HCT116 (cell line): Measurements from ENCODE around the gene DUSP14. TPM values are rescaled to one million over a fixed set of nuclear protein-coding genes. Genes with fewer than 3 reads are reported as not detected.

Source experiments
- ATAC-seq: fragments of 200-7000 bp; cut with Tn5 transposase; 2 replicates; pipeline ENCODE4 v1.9.1; 2020; ENCODE audit warnings: mild to moderate bottlenecking, moderate library complexity
- BruUV-seq: library from RNA; stranded (reverse); fragments of 400-500 nt; replicated peaks from 2 replicates; lab custom pipeline; 2021; lab: Mats Ljungman, UMichigan
- CTCF ChIA-PET: fragments of 300-600 bp; sonication (Branson Sonifier 250); formaldehyde crosslinking; loops from one replicate; lab custom pipeline; 2021; ENCODE audit warnings: antibody characterized with exemption; lab: Charles Lee
- POLR2A ChIA-PET: fragments of 300-600, 350-600 bp; sonication (Branson Sonifier 250); formaldehyde crosslinking; loops from one replicate; lab custom pipeline; 2021; ENCODE audit warnings: antibody characterized with exemption; lab: Charles Lee
- RAD21 ChIA-PET, 2 experiments: fragments of 300-600 bp; sonication (Branson Sonifier 250); formaldehyde crosslinking; loops; one replicate each; lab custom pipeline; 2023; ENCODE audit warnings: low total read pairs in 2 of 2; ENCODE audit not compliant: uncharacterized antibody in 2 of 2, unreplicated experiment in 2 of 2, low non-redundant PET in 1 of 2; lab: Charles Lee
- DNase-seq: peaks from one replicate; pipeline ENCODE4 v3.0.0-alpha.2; 2010; ENCODE audit warnings: low read depth, low spot score
- H2AFZ ChIP-seq: fragments of 200-600 bp; shearing (Covaris generic), sonication (generic); 2 replicates; pipeline ENCODE4 v1.6.1; 2017; ENCODE audit warnings: low read depth, mixed run types, mixed read lengths, antibody characterized with exemption, low read length; ENCODE audit not compliant: poor library complexity, severe bottlenecking
- H3K27ac ChIP-seq: 2 replicates; pipeline ENCODE4 v1.5.1; 2012; ENCODE audit warnings: low read depth, low read length
- H3K27me3 ChIP-seq: fragments of 200-600 bp; sonication (generic); 2 replicates; pipeline ENCODE4 v1.6.1; 2016; ENCODE audit warnings: mixed run types, low read length, mixed read lengths; ENCODE audit not compliant: insufficient read depth
- H3K36me3 ChIP-seq, 2 experiments: fragments of 200-500 bp in 1 of 2; fragments of 200-600 bp in 1 of 2; sonication (Bioruptor generic) in 1 of 2; sonication (generic) in 1 of 2; 2 replicates each; pipeline versions ENCODE4 v1.5.1 to v1.6.1; 2014 to 2016; ENCODE audit warnings: low read length in 2 of 2, inconsistent platforms in 1 of 2, mixed read lengths in 1 of 2, mixed run types in 1 of 2; ENCODE audit not compliant: insufficient read depth in 2 of 2, control insufficient read depth in 1 of 2
- H3K4me1 ChIP-seq, 2 experiments: fragments of 200-600 bp in 1 of 2; sonication (generic) in 1 of 2; 2 replicates each; pipeline versions ENCODE4 v1.5.1 to v1.6.1; 2012 to 2017; ENCODE audit warnings: low read length in 2 of 2, inconsistent platforms in 1 of 2, mild to moderate bottlenecking in 1 of 2, mixed read lengths in 1 of 2, mixed run types in 1 of 2, moderate library complexity in 1 of 2; ENCODE audit not compliant: insufficient read depth in 2 of 2, control insufficient read depth in 1 of 2
- H3K4me2 ChIP-seq: fragments of 200-600 bp; sonication (generic); 2 replicates; pipeline ENCODE4 v1.6.1; 2017; ENCODE audit warnings: mixed run types, low read length, mixed read lengths
- H3K4me3 ChIP-seq, 2 experiments: fragments of 200-600 bp in 1 of 2; sonication (generic) in 1 of 2; replicated peaks in 1 of 2; 2 replicates each; pipeline ENCODE4 v1.5.1; 2011 to 2016; ENCODE audit warnings: low read length in 2 of 2, control low read depth in 1 of 2, low read depth in 1 of 2, mild to moderate bottlenecking in 1 of 2, mixed read lengths in 1 of 2, mixed run types in 1 of 2
- H3K79me2 ChIP-seq: fragments of 200-600 bp; sonication (generic); 2 replicates; pipeline ENCODE4 v1.6.1; 2017; ENCODE audit warnings: mild to moderate bottlenecking, mixed run types, low read length, moderate library complexity, mixed read lengths; ENCODE audit not compliant: insufficient read depth
- H3K9ac ChIP-seq: fragments of 200-600 bp; sonication (generic); 2 replicates; pipeline ENCODE4 v1.6.1; 2016; ENCODE audit warnings: low read length, mixed read lengths
- H3K9me2 ChIP-seq: fragments of 200-600 bp; sonication (generic), shearing (Covaris generic); 2 replicates; pipeline ENCODE4 v1.6.1; 2017; ENCODE audit warnings: mixed run types, mild to moderate bottlenecking, moderate library complexity; ENCODE audit not compliant: insufficient read depth
- H3K9me3 ChIP-seq, 2 experiments: fragments of 200-500 bp in 1 of 2; fragments of 200-600 bp in 1 of 2; sonication (Bioruptor generic) in 1 of 2; sonication (generic) in 1 of 2; 2 replicates each; pipeline ENCODE4 v1.6.1; 2014 to 2017; ENCODE audit warnings: low read length in 2 of 2, mixed read lengths in 2 of 2, inconsistent platforms in 1 of 2, low read depth in 1 of 2, mild to moderate bottlenecking in 1 of 2, mixed run types in 1 of 2, moderate library complexity in 1 of 2; ENCODE audit not compliant: control insufficient read depth in 1 of 2, insufficient read depth in 1 of 2
- H4K20me1 ChIP-seq: fragments of 200-600 bp; sonication (generic), shearing (Covaris generic); 2 replicates; pipeline ENCODE4 v1.6.1; 2017; ENCODE audit warnings: mixed run types, mild to moderate bottlenecking, moderate library complexity; ENCODE audit not compliant: insufficient read depth
- ATF3 ChIP-seq: IDR thresholded peaks from 2 replicates; pipeline ENCODE4 v1.6.1; 2012
- CBX3 ChIP-seq: IDR thresholded peaks from 2 replicates; pipeline ENCODE4 v1.6.1; 2012; ENCODE audit warnings: low read depth
- CEBPB ChIP-seq: IDR thresholded peaks from 2 replicates; pipeline ENCODE4 v1.6.1; 2012; ENCODE audit warnings: low read depth
- CTCF ChIP-seq, 3 experiments: fragments of 200-600 bp in 1 of 3; sonication (generic) in 1 of 3; IDR thresholded peaks in 2 of 3; conservative IDR thresholded peaks in 1 of 3; 2 replicates each; pipeline ENCODE4 v1.5.1; 2012 to 2017; ENCODE audit warnings: low read depth in 2 of 3, low read length in 2 of 3, antibody characterized with exemption in 1 of 3, borderline replicate concordance in 1 of 3, control low read depth in 1 of 3, mild to moderate bottlenecking in 1 of 3, mixed read lengths in 1 of 3, mixed run types in 1 of 3, moderate library complexity in 1 of 3; ENCODE audit not compliant: insufficient read depth in 1 of 3
- EGR1 ChIP-seq: IDR thresholded peaks from 2 replicates; pipeline ENCODE4 v1.6.1; 2012; ENCODE audit warnings: low read depth
- EZH2 ChIP-seq: fragments of 200-600 bp; sonication (generic); IDR thresholded peaks from 2 replicates; pipeline ENCODE4 v1.6.1; 2017; ENCODE audit warnings: antibody characterized with exemption, mixed run types
- EZH2phosphoT487 ChIP-seq: fragments of 200-600 bp; IDR thresholded peaks from 2 replicates; pipeline ENCODE4 v1.6.1; 2018; ENCODE audit warnings: antibody characterized with exemption, borderline replicate concordance
- FOSL1 ChIP-seq: IDR thresholded peaks from 2 replicates; pipeline ENCODE4 v1.6.1; 2012; ENCODE audit warnings: low read depth
- JUND ChIP-seq: IDR thresholded peaks from 2 replicates; pipeline ENCODE4 v1.6.1; 2012
- POLR2AphosphoS5 ChIP-seq: IDR thresholded peaks from 2 replicates; pipeline ENCODE4 v1.6.1; 2011; ENCODE audit warnings: mild to moderate bottlenecking, low read depth, low read length, moderate library complexity
- REST ChIP-seq: IDR thresholded peaks from 2 replicates; pipeline ENCODE4 v1.6.1; 2012; ENCODE audit warnings: low read depth
- SIN3A ChIP-seq: IDR thresholded peaks from 2 replicates; pipeline ENCODE4 v1.6.1; 2012; ENCODE audit warnings: low read depth
- SP1 ChIP-seq: IDR thresholded peaks from 2 replicates; pipeline ENCODE4 v1.6.1; 2012; ENCODE audit warnings: low read depth
- TCF7L2 ChIP-seq: IDR thresholded peaks from 2 replicates; pipeline ENCODE4 v1.7.0; 2011; ENCODE audit warnings: borderline replicate concordance, inconsistent platforms; ENCODE audit not compliant: insufficient read depth, insufficient read length; ENCODE audit errors: extremely low read depth
- YY1 ChIP-seq: IDR thresholded peaks from 2 replicates; pipeline ENCODE4 v1.6.1; 2011; ENCODE audit warnings: low read length, low read depth, moderate library complexity, mild to moderate bottlenecking; ENCODE audit not compliant: insufficient replicate concordance; ENCODE audit errors: extremely low read depth
- ZBTB33 ChIP-seq: IDR thresholded peaks from 2 replicates; pipeline ENCODE4 v1.6.1; 2011; ENCODE audit warnings: mild to moderate bottlenecking, low read length, moderate library complexity; ENCODE audit not compliant: insufficient replicate concordance; ENCODE audit errors: extremely low read depth
- intact Hi-C: fragments of 100-400 bp; cut with micrococcal nuclease; formaldehyde crosslinking; loops from 2 replicates; pipeline ENCODE4 v1.10.0; 2022
- total RNA-seq: library from RNA; stranded (reverse); gene quantifications from one replicate; pipeline ENCODE4 v1.2.1, GENCODE V29; 2021; ENCODE audit not compliant: unreplicated experiment

DUSP14 gene
- total RNA-seq, 1 experiment from 2014 or later, result 27.6 TPM

- no TSS peak for BruUV-seq
- H3K9ac ChIP-seq, result peak overlapping the region; percentile 21; the same call in 1 of the 2 replicates
- peak; percentile 50 for DNase-seq
- ChIA-PET CTCF (interaction anchor here (1.2 kb wide), 1 partner anchor 9 kb away, joined by 7 read pairs; no protein-coding TSS in a partner anchor), POLR2A (no interaction called here)
- peaks cover 34 to 37% of the 10 kb centered on the region in 2 experiments for H3K4me1 ChIP-seq
- no peaks in the 10 kb centered on the region for H3K9me3 ChIP-seq
- no peaks in the 10 kb centered on the region for H4K20me1 ChIP-seq
- ATAC-seq, result peak; percentile 86
- no peaks in the 10 kb centered on the region for H3K79me2 ChIP-seq
- H2AFZ ChIP-seq, result no peak overlapping the region
- intact Hi-C loops, result no loop called here
- H3K4me2 ChIP-seq, result peak overlapping the region; percentile 63
- H3K27ac ChIP-seq, result peak overlapping the region; percentile 45; the same call in 1 of the 2 replicates
- H3K27me3 ChIP-seq, result no peaks in the 10 kb centered on the region
- H3K36me3 ChIP-seq, result peaks cover 4 to 9% of the 10 kb centered on the region in 2 experiments; a peak in 2 of 4 replicates
- no peaks in the 10 kb centered on the region for H3K9me2 ChIP-seq
- TF ChIP-seq EZH2 (no peak), ATF3 (no peak), YY1 (no peak), FOSL1 (peak; percentile 88), POLR2AphosphoS5 (no peak), CTCF (IDR thresholded peaks at IDR 0.05 in 2 of 3, conservative IDR thresholded peaks at IDR 0.05 in 1 of 3; ENCODE audit: borderline replicate concordance in 1 of 3, insufficient read depth in 1 of 3, low read depth in 2 of 3, low read length in 2 of 3) (no peak), CBX3 (no peak; the same call in 1 of the 2 replicates), ZBTB33 (no peak), CEBPB (0 out of 2 replicates have a peak, but pooled peaks have one; percentile 38), SP1 (peak; percentile 63; the same call in 1 of the 2 replicates), EGR1 (no peak), JUND (peak; percentile 86), TCF7L2 (no peak), SIN3A (peak; percentile 64), EZH2phosphoT487 (no peak), REST (no peak)
- TF ChIP-seq, all 23 proteins: peak for 5
- no peak overlapping the region; a peak in 1 of 4 replicates for H3K4me3 ChIP-seq
- RAD21 ChIA-PET, result no interaction called here
These were observed 42.0 kb upstream of the DUSP14 start for GRCh38 chr17:37447641-37448040.
